Posterior vena cava (tissue), 2 donors: ENCODE results near the gene SPATA2. TPM values are rescaled to one million over a fixed set of nuclear protein-coding genes. Genes with fewer than 3 reads are reported as not detected.

ENCODE experiments used
- DNase-seq: peaks from one replicate; pipeline ENCODE4 v3.0.0-alpha.2; 2020; ENCODE audit warnings: low spot score
- intact Hi-C, 2 donors: fragments of 100-400 bp; cut with DNase I; formaldehyde crosslinking; loops; one replicate each; pipeline versions ENCODE4 v1.14.1 to v1.14.2; 2022 to 2023
- total RNA-seq, 2 donors: library from RNA; stranded (reverse); fragmentation: NEBNext Ultra II Directional; extraction: Animal tissue kit (Norgen Biotek cat#: 25700); gene quantifications; one replicate each; pipeline ENCODE4 v1.2.1, GENCODE V29; 2021
- donor health status: DM: yes; HTN: yes; CAD: no.
- donor health status: DM: yes; HTN: yes; CAD: no.

SPATA2 gene
- total RNA-seq, 2 donors from 2014 or later = 4.5 TPM

- intact Hi-C loops = loop anchor here (10.0 kb wide), 1 partner anchor 275 kb away; no protein-coding TSS in a partner anchor
- DNase-seq = peak; percentile 62
Observed at GRCh38 chr20:49889935-49890333, 25.4 kb downstream of the SPATA2 start.

GRCh38 chr20:49889001-49889934, 26.1 kb downstream of the SPATA2 start:
- DNase-seq = peak; percentile 70
- intact Hi-C loops = loop anchor here in 1 of 2 donors (10.0 kb wide), 1 partner anchor 274 kb away; no protein-coding TSS in a partner anchor

- intact Hi-C loops = loop anchor here in 1 of 2 donors (10.0 kb wide), 1 partner anchor 274 kb away; no protein-coding TSS in a partner anchor
- DNase-seq = peak; percentile 86
Observed at GRCh38 chr20:49888212-49889000, 26.9 kb downstream of the SPATA2 start.

- DNase-seq = peak; percentile 75
- intact Hi-C loops = loop anchor here in 1 of 2 donors (10.0 kb wide), 1 partner anchor 273 kb away; no protein-coding TSS in a partner anchor
Observed at GRCh38 chr20:49887251-49888211, 27.8 kb downstream of the SPATA2 start.

GRCh38 chr20:49886571-49887213, 28.6 kb downstream of the SPATA2 start:
- DNase-seq = peak; percentile 78
- intact Hi-C loops = loop anchor here in 1 of 2 donors (10.0 kb wide), 1 partner anchor 272 kb away; no protein-coding TSS in a partner anchor

- DNase-seq = peak; percentile 41
- intact Hi-C loops = loop anchor here in 1 of 2 donors (10.0 kb wide), 1 partner anchor 271 kb away; no protein-coding TSS in a partner anchor
Observed at GRCh38 chr20:49885558-49886332, 29.6 kb downstream of the SPATA2 start.

GRCh38 chr20:49883246-49883802, 32.0 kb downstream of the SPATA2 start:
- intact Hi-C loops = loop anchor here in 1 of 2 donors (10.0 kb wide), 1 partner anchor 269 kb away; no protein-coding TSS in a partner anchor
- DNase-seq = peak; percentile 71

GRCh38 chr20:49882171-49882970, 33.0 kb downstream of the SPATA2 start:
- intact Hi-C loops = loop anchor here in 1 of 2 donors (10.0 kb wide), 1 partner anchor 268 kb away; no protein-coding TSS in a partner anchor
- peak; percentile 76 for DNase-seq

GRCh38 chr20:49880724-49881445, 34.4 kb downstream of the SPATA2 start:
- intact Hi-C loops = loop anchor here in 1 of 2 donors (10.0 kb wide), 1 partner anchor 266 kb away; no protein-coding TSS in a partner anchor
- DNase-seq = peak; percentile 29

GRCh38 chr20:49880177-49880576, 35.2 kb downstream of the SPATA2 start:
- intact Hi-C loops = loop anchor here in 1 of 2 donors (10.0 kb wide), 1 partner anchor 265 kb away; no protein-coding TSS in a partner anchor
- DNase-seq = peak; percentile 48

GRCh38 chr20:49878977-49879376, 36.4 kb downstream of the SPATA2 start:
- no peak for DNase-seq
- intact Hi-C loops = no loop called here

- no peak for DNase-seq
- intact Hi-C loops = no loop called here
Observed at GRCh38 chr20:49877386-49877921, 37.9 kb downstream of the SPATA2 start.

GRCh38 chr20:49874696-49875095, 40.6 kb downstream of the SPATA2 start:
- intact Hi-C loops = no loop called here
- no peak for DNase-seq

- DNase-seq = no peak
- intact Hi-C loops = no loop called here
Observed at GRCh38 chr20:49872056-49872455, 43.3 kb downstream of the SPATA2 start.

- peak; percentile 23 for DNase-seq
- intact Hi-C loops = no loop called here
Observed at GRCh38 chr20:49871391-49871948, 43.9 kb downstream of the SPATA2 start.
